A673 (cell line): Measurements from ENCODE around the gene PHEX. TPM values are rescaled to one million over a fixed set of nuclear protein-coding genes. Genes with fewer than 3 reads are reported as not detected.

Experiments used
- BruUV-seq: library from RNA; stranded (reverse); fragments of 400-500 nt; replicated peaks from 2 replicates; lab custom pipeline; 2021; lab: Mats Ljungman, UMichigan
- CTCF ChIA-PET: fragments of 300-600 bp; sonication (Branson Sonifier 250); formaldehyde crosslinking; loops from one replicate; lab custom pipeline; 2022; ENCODE audit warnings: antibody characterized with exemption; lab: Charles Lee
- POLR2A ChIA-PET: fragments of 300-600 bp; sonication (Branson Sonifier 250); formaldehyde crosslinking; loops from one replicate; lab custom pipeline; 2022; ENCODE audit warnings: antibody characterized with exemption; ENCODE audit not compliant: low non-redundant PET; lab: Charles Lee
- DNase-seq: peaks from one replicate; pipeline ENCODE4 v3.0.0-alpha.2; 2015; ENCODE audit warnings: low spot score
- H3K27ac ChIP-seq: fragments of 200-600 bp; sonication (generic); 2 replicates; pipeline ENCODE4 v1.5.1; 2016; ENCODE audit warnings: mixed run types, low read depth, mild to moderate bottlenecking, mixed read lengths, antibody characterized with exemption, low read length; ENCODE audit not compliant: poor library complexity, severe bottlenecking
- H3K27me3 ChIP-seq: fragments of 200-600 bp; sonication (generic); replicated peaks from 2 replicates; pipeline ENCODE4 v1.6.1; 2017; ENCODE audit warnings: mixed run types, low read depth, mild to moderate bottlenecking, mixed read lengths, antibody characterized with exemption, low read length; ENCODE audit not compliant: insufficient read depth, poor library complexity
- H3K36me3 ChIP-seq: fragments of 200-600 bp; sonication (generic); 2 replicates; pipeline ENCODE4 v1.6.1; 2016; ENCODE audit warnings: mixed run types, mild to moderate bottlenecking, mixed read lengths, antibody characterized with exemption, low read length; ENCODE audit not compliant: insufficient read depth, poor library complexity, severe bottlenecking
- H3K4me1 ChIP-seq: fragments of 200-600 bp; sonication (generic); 2 replicates; pipeline ENCODE4 v1.6.1; 2017; ENCODE audit warnings: mixed run types, mild to moderate bottlenecking, mixed read lengths, antibody characterized with exemption, low read length; ENCODE audit not compliant: insufficient read depth, poor library complexity, severe bottlenecking
- H3K4me3 ChIP-seq: fragments of 200-600 bp; sonication (generic); 2 replicates; pipeline ENCODE4 v1.5.1; 2016; ENCODE audit warnings: low read depth, mixed run types, mild to moderate bottlenecking, mixed read lengths, low read length; ENCODE audit not compliant: poor library complexity, severe bottlenecking
- H3K9me3 ChIP-seq: fragments of 200-600 bp; sonication (generic); 2 replicates; pipeline ENCODE4 v1.6.1; 2016; ENCODE audit warnings: mixed run types, low read depth, mild to moderate bottlenecking, mixed read lengths, antibody characterized with exemption, low read length; ENCODE audit not compliant: poor library complexity, severe bottlenecking
- EZH2 ChIP-seq: fragments of 200-600 bp; sonication (generic); IDR thresholded peaks from 2 replicates; pipeline ENCODE4 v1.6.1; 2017; ENCODE audit warnings: borderline replicate concordance, low read depth, mild to moderate bottlenecking, mixed read lengths, antibody characterized with exemption, low read length; ENCODE audit not compliant: poor library complexity, severe bottlenecking
- intact Hi-C: fragments of 100-400 bp; cut with micrococcal nuclease; formaldehyde crosslinking; loops from one replicate; pipeline ENCODE4 v1.10.0; 2022; ENCODE audit not compliant: unreplicated experiment
- total RNA-seq: library from RNA; stranded (reverse); gene quantifications from 2 replicates; pipeline ENCODE4 v1.2.3, GENCODE V29; 2021
- TF ChIP-seq, protein P1 (sequence below): fragments of 300-800, 200-600 bp; sonication (generic); conservative IDR thresholded peaks from 2 replicates; pipeline ENCODE4 v1.5.1; 2017; ENCODE audit warnings: low read depth, mild to moderate bottlenecking, antibody characterized with exemption, low read length, moderate library complexity, mixed read lengths

PHEX gene
- total RNA-seq, 1 experiment from 2014 or later: 0.43 TPM

DNA sequence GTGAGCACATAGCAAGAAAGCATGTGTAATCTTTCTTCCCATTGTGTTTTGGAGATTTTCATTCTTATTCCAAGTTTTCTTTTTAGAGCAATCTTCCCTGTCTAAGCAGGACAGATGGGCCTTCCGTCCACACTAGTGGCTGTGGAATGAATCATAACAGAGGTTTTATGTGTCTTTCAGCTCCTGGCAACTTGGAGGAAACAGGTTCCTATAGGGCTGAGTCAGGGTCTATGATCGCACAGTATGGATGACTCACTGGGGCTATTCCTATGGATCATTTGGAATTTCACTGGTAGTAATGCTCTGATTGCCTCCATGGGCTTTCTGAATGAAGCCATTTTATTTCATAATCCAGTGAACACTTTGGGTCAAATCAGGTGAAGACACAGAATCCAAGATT is 188.8 kb downstream of the PHEX start:
- CTCF ChIA-PET: no interaction called here

DNA sequence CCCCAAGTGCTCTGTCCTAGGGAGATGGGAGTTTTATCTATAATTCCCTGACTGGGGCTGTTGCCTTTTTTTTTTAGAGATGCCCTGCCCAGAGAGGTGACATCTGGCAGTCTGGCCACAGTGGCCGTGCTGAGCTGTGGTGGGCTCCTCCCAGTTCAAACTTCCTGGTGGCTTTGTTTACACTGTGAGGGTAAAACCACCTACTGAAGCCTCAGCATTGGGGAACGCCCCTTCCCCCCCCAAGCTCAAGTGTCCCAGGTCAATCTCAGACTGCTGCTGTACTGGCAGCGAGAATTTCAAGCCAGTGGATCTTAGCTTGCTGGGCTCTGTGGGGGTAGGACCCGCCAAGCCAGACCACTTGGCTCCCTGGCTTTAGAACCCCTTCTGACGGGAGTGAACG is 202.3 kb downstream of the PHEX start:
- TF ChIP-seq, protein P1, sequence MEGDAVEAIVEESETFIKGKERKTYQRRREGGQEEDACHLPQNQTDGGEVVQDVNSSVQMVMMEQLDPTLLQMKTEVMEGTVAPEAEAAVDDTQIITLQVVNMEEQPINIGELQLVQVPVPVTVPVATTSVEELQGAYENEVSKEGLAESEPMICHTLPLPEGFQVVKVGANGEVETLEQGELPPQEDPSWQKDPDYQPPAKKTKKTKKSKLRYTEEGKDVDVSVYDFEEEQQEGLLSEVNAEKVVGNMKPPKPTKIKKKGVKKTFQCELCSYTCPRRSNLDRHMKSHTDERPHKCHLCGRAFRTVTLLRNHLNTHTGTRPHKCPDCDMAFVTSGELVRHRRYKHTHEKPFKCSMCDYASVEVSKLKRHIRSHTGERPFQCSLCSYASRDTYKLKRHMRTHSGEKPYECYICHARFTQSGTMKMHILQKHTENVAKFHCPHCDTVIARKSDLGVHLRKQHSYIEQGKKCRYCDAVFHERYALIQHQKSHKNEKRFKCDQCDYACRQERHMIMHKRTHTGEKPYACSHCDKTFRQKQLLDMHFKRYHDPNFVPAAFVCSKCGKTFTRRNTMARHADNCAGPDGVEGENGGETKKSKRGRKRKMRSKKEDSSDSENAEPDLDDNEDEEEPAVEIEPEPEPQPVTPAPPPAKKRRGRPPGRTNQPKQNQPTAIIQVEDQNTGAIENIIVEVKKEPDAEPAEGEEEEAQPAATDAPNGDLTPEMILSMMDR: no peak
- no peak for TF ChIP-seq EZH2
- intact Hi-C loops: no loop called here
- Histone ChIP-seq H3K9me3 (no peaks in the 10 kb centered on the region), H3K4me3 (no peak overlapping the region), H3K27ac (no peak overlapping the region), H3K27me3 (no peaks in the 10 kb centered on the region), H3K4me1 (no peaks in the 10 kb centered on the region), H3K36me3 (no peaks in the 10 kb centered on the region)
- POLR2A ChIA-PET: no interaction called here
- no TSS peak for BruUV-seq
- CTCF ChIA-PET: no interaction called here
- DNase-seq: no peak

More for the DNA sequence above, 188.8 kb downstream of the PHEX start:
- BruUV-seq: no TSS peak
- H3K36me3 ChIP-seq: no peaks in the 10 kb centered on the region
- H3K27ac ChIP-seq: no peak overlapping the region
- TF ChIP-seq EZH2: no peak
- TF ChIP-seq, protein P1: no peak
- no peaks in the 10 kb centered on the region for H3K27me3 ChIP-seq
- H3K4me1 ChIP-seq: no peaks in the 10 kb centered on the region
- POLR2A ChIA-PET: no interaction called here
- DNase-seq: peak; percentile 5
- intact Hi-C loops: no loop called here
- no peaks in the 10 kb centered on the region for H3K9me3 ChIP-seq
- no peak overlapping the region for H3K4me3 ChIP-seq

DNA sequence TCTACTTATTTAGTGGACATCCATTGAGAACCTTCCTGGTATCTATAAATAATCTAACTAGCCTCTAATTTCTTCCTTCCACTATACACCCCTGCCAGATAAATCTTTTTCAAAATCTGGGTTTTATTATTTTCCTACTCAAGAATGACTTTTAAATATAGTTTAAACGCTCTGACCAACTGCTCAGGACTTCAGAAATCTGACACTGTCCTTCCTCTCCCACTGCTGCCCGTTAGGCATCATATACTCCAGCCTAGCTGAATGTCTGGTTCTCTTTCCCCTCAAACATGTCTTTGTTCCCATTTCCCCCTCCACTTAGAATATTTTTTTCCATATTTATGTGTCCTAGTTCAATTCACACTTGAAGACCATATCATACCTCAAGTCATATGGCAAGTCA is 205.4 kb downstream of the PHEX start:
- no peaks in the 10 kb centered on the region for H3K9me3 ChIP-seq
- ChIA-PET CTCF (no interaction called here), POLR2A (no interaction called here)
- no peak for DNase-seq
- no peaks in the 10 kb centered on the region for H3K27me3 ChIP-seq
- no peak overlapping the region for H3K4me3 ChIP-seq
- intact Hi-C loops: no loop called here
- BruUV-seq: no TSS peak
- no peak overlapping the region for H3K27ac ChIP-seq
- no peaks in the 10 kb centered on the region for H3K36me3 ChIP-seq
- no peaks in the 10 kb centered on the region for H3K4me1 ChIP-seq
- TF ChIP-seq, protein P1: no peak
- TF ChIP-seq EZH2: no peak
